Activated naive CD8-positive, alpha-beta T cell treated with anti-CD3 and anti-CD28 coated beads, Interleukin-2, amount 10 ng/mL, durations not matched to agents 7 days and 5 days (primary cell): ENCODE data around the gene RAB36. TPM values are rescaled to one million over a fixed set of nuclear protein-coding genes. Genes with fewer than 3 reads are reported as not detected.

ENCODE experiments used
- ATAC-seq: fragments of 150-1000 bp; cut with Tn5 transposase; one replicate; pipeline ENCODE4 v1.10.0; 2021; ENCODE audit warnings: low read depth, moderate library complexity
- POLR2A ChIA-PET: fragments of 350-600 bp; sonication (Branson Sonifier 250); formaldehyde crosslinking; loops from one replicate; lab custom pipeline; 2021; ENCODE audit warnings: antibody characterized with exemption; lab: Charles Lee
- DNase-seq: peaks from one replicate; pipeline ENCODE4 v3.0.0; 2021
- H3K27ac Mint-ChIP-seq: one replicate; pipeline ENCODE4 v1.8.0; 2022; ENCODE audit warnings: mild to moderate bottlenecking, mixed read lengths
- H3K27me3 Mint-ChIP-seq: one replicate; pipeline ENCODE4 v1.8.0; 2022; ENCODE audit warnings: mild to moderate bottlenecking, moderate library complexity, mixed read lengths
- H3K36me3 Mint-ChIP-seq: one replicate; pipeline ENCODE4 v1.8.0; 2021; ENCODE audit warnings: mild to moderate bottlenecking, mixed read lengths
- H3K4me1 Mint-ChIP-seq: one replicate; pipeline ENCODE4 v1.8.0; 2021; ENCODE audit warnings: mixed read lengths
- H3K4me3 Mint-ChIP-seq: one replicate; pipeline ENCODE4 v1.8.0; 2022; ENCODE audit warnings: mild to moderate bottlenecking, moderate library complexity, mixed read lengths
- H3K9me3 Mint-ChIP-seq: one replicate; pipeline ENCODE4 v1.8.0; 2021; ENCODE audit warnings: mixed read lengths
- total RNA-seq, 2 experiments: library from RNA; stranded (reverse); gene quantifications; one replicate each; pipeline ENCODE4 v1.2.3, GENCODE V29; 2021

RAB36 gene
- total RNA-seq, 2 experiments from 2014 or later: 0.68 to 1.3 TPM

GRCh38 chr22:23144432-23144831 lies 845 bp upstream of the RAB36 start:
- peak overlapping the region; percentile 78 for H3K4me3 Mint-ChIP-seq
- POLR2A ChIA-PET: interaction anchor here (0.6 to 1.4 kb wide), 7 partner anchors 9 to 1283 kb away, joined by 3 to 6 read pairs (median 3); partner anchors contain the start of gene ADORA2A
- no peak for DNase-seq
- H3K27ac Mint-ChIP-seq: no peak overlapping the region
- peaks cover 32% of the 10 kb centered on the region for H3K4me1 Mint-ChIP-seq
- no peaks in the 10 kb centered on the region for H3K9me3 Mint-ChIP-seq
- ATAC-seq: no peak
- peaks cover 2% of the 10 kb centered on the region for H3K36me3 Mint-ChIP-seq
- H3K27me3 Mint-ChIP-seq: no peaks in the 10 kb centered on the region

GRCh38 chr22:23145878-23146470 lies 697 bp downstream of the RAB36 start:
- Mint-ChIP-seq H3K27me3 (no peaks in the 10 kb centered on the region), H3K9me3 (no peaks in the 10 kb centered on the region), H3K27ac (no peak overlapping the region), H3K36me3 (peaks cover 2% of the 10 kb centered on the region), H3K4me3 (no peak overlapping the region), H3K4me1 (peaks cover 25% of the 10 kb centered on the region)
- POLR2A ChIA-PET: no interaction called here
- ATAC-seq (no peak), DNase-seq (no peak)

GRCh38 chr22:23146478-23147205 lies 1.4 kb downstream of the RAB36 start:
- Mint-ChIP-seq H3K9me3 (no peaks in the 10 kb centered on the region), H3K4me1 (peaks cover 21% of the 10 kb centered on the region), H3K27me3 (no peaks in the 10 kb centered on the region), H3K4me3 (no peak overlapping the region), H3K36me3 (peaks cover 2% of the 10 kb centered on the region), H3K27ac (no peak overlapping the region)
- POLR2A ChIA-PET: no interaction called here
- DNase-seq: no peak
- ATAC-seq: no peak

GRCh38 chr22:23147617-23148387 lies 2.5 kb downstream of the RAB36 start:
- Mint-ChIP-seq H3K36me3 (peaks cover 2% of the 10 kb centered on the region), H3K4me1 (peaks cover 12% of the 10 kb centered on the region), H3K9me3 (no peaks in the 10 kb centered on the region), H3K4me3 (no peak overlapping the region), H3K27me3 (no peaks in the 10 kb centered on the region), H3K27ac (no peak overlapping the region)
- POLR2A ChIA-PET: interaction anchor here (0.5 kb wide), 1 partner anchor 458 kb away, joined by 4 read pairs; no protein-coding TSS in a partner anchor
- ATAC-seq (no peak), DNase-seq (no peak)

- DNase-seq (no peak), ATAC-seq (no peak)
- Mint-ChIP-seq H3K27ac (peak overlapping the region; percentile 42), H3K9me3 (no peaks in the 10 kb centered on the region), H3K4me1 (peaks cover 18% of the 10 kb centered on the region), H3K4me3 (no peak overlapping the region), H3K36me3 (no peaks in the 10 kb centered on the region), H3K27me3 (no peaks in the 10 kb centered on the region)
- POLR2A ChIA-PET: no interaction called here
Measured at GRCh38 chr22:23149743-23150238, 4.5 kb downstream of the RAB36 start.

- no peak for DNase-seq
- ATAC-seq: no peak
- Mint-ChIP-seq H3K4me3 (no peak overlapping the region), H3K36me3 (no peaks in the 10 kb centered on the region), H3K4me1 (peaks cover 16% of the 10 kb centered on the region), H3K27ac (no peak overlapping the region), H3K27me3 (no peaks in the 10 kb centered on the region), H3K9me3 (no peaks in the 10 kb centered on the region)
- POLR2A ChIA-PET: no interaction called here
Measured at GRCh38 chr22:23150762-23151161, 5.5 kb downstream of the RAB36 start.

- ATAC-seq: no peak
- POLR2A ChIA-PET: no interaction called here
- no peaks in the 10 kb centered on the region for H3K9me3 Mint-ChIP-seq
Measured at GRCh38 chr22:23151827-23152226, 6.5 kb downstream of the RAB36 start.

DNA sequence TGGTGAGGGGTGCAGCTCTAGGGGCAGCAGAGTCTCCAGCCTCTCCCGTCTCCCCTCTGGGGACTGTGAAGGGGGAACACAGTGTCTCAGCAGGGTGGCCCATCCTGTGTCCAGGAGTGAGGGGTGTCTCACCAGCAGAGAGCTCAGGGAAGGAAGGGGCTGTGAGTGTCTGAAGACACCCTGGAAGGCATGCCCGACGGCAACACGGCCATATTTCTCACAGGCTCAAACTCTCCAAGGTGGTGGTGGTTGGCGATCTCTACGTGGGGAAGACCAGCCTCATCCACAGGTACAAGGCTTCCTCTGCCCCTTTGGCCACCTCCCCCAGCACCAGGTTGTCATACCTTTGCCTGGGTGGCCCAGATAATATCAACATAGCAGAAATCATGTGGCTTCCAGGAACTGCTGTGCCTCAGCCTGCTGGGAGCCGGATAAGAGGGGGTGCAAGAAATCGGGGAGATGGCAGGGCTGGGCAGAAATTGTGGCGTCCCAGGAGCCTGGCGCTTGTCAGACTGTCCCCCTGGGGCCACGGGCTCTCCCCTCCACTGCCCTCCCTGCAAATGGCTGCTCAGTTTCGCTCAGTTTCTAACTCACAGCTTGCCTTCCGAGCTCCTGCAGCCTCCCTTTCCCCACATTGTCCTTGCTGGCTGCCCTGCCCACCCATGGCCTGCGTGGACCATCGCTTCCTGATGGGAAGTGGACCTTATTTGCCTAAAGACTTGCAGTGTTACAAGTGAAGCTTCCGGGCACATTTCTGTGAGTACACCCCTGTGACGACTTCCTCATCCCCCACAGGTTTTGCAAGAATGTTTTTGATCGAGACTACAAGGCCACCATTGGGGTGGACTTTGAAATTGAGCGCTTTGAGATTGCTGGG lies 7.2 kb downstream of the RAB36 start:
- no peaks in the 10 kb centered on the region for H3K27me3 Mint-ChIP-seq
- peaks cover 16% of the 10 kb centered on the region for H3K4me1 Mint-ChIP-seq
- H3K27ac Mint-ChIP-seq: peak overlapping the region; percentile 77
- DNase-seq (no peak), ATAC-seq (peak; percentile 38)
- no peaks in the 10 kb centered on the region for H3K9me3 Mint-ChIP-seq
- no peaks in the 10 kb centered on the region for H3K36me3 Mint-ChIP-seq
- peak overlapping the region; percentile 30 for H3K4me3 Mint-ChIP-seq
- POLR2A ChIA-PET: interaction anchor here (0.8 to 1.8 kb wide), 3 partner anchors 8 to 11 kb away, joined by 4 to 6 read pairs (median 4); partner anchors contain the start of gene RSPH14

More at GRCh38 chr22:23151827-23152226, 6.5 kb downstream of the RAB36 start:
- Mint-ChIP-seq H3K4me1 (peaks cover 16% of the 10 kb centered on the region), H3K4me3 (no peak overlapping the region), H3K27me3 (no peaks in the 10 kb centered on the region), H3K36me3 (no peaks in the 10 kb centered on the region), H3K27ac (no peak overlapping the region)
- DNase-seq: no peak

DNA sequence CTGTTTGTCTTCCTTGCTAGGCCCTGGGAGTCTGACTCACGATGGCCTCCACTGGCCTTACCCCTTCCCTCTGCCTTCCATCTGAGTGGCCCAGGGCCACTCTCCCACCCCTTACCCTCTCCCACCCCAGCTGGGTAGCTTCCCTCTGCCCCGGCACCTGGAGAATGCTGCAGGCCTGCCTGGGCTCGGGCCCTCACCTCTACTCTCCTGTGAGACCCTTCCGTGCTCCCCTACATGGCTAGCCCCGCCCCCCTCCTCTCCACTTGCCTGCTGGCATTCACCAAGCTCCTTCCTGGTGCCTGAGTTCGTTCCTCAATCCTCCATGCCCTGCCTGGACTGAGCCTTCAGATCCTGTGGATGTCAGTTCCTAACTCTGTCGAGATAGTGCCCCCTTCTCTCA lies 8.7 kb downstream of the RAB36 start:
- H3K27ac Mint-ChIP-seq: peak overlapping the region; percentile 77
- H3K27me3 Mint-ChIP-seq: no peaks in the 10 kb centered on the region
- no peaks in the 10 kb centered on the region for H3K36me3 Mint-ChIP-seq
- H3K9me3 Mint-ChIP-seq: no peaks in the 10 kb centered on the region
- H3K4me3 Mint-ChIP-seq: no peak overlapping the region
- POLR2A ChIA-PET: interaction anchor here (0.9 to 1.8 kb wide), 3 partner anchors 10 to 12 kb away, joined by 3 to 6 read pairs (median 4); partner anchors contain the start of gene RSPH14
- peaks cover 15% of the 10 kb centered on the region for H3K4me1 Mint-ChIP-seq
- no peak for ATAC-seq
- no peak for DNase-seq

GRCh38 chr22:23154461-23154860 lies 9.2 kb downstream of the RAB36 start:
- no peak for ATAC-seq
- H3K36me3 Mint-ChIP-seq: no peaks in the 10 kb centered on the region
- no peak for DNase-seq
- H3K4me1 Mint-ChIP-seq: peaks cover 15% of the 10 kb centered on the region
- POLR2A ChIA-PET: interaction anchor here (0.9 to 1.8 kb wide), 2 partner anchors 10 to 13 kb away, joined by 3 to 6 read pairs; partner anchors contain the start of gene RSPH14
- no peak overlapping the region for H3K4me3 Mint-ChIP-seq
- H3K9me3 Mint-ChIP-seq: no peaks in the 10 kb centered on the region
- H3K27me3 Mint-ChIP-seq: no peaks in the 10 kb centered on the region
- H3K27ac Mint-ChIP-seq: no peak overlapping the region

DNA sequence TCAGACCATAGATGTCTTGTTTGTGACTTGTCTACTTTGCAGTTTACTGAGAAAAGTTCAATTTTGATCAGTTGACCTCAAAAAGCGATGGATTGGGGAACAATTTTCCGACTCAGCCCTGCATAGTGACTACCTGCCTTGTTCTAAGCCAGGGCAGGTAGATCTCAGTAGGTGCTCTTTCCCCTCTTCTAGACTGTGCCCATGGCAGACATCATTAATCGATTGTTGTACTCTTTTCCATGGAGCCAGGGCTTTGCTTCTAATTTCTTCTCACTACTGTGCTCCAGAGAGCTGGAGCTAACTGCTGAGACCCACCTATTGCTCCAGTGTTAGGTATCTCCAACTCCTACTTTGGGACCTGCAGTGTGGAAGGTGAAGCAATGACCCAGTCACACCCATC lies 9.9 kb downstream of the RAB36 start:
- DNase-seq (no peak), ATAC-seq (no peak)
- Mint-ChIP-seq H3K36me3 (no peaks in the 10 kb centered on the region), H3K27me3 (no peaks in the 10 kb centered on the region), H3K9me3 (no peaks in the 10 kb centered on the region), H3K4me1 (peaks cover 15% of the 10 kb centered on the region), H3K4me3 (no peak overlapping the region), H3K27ac (peak overlapping the region; percentile 61)
- POLR2A ChIA-PET: no interaction called here

DNA sequence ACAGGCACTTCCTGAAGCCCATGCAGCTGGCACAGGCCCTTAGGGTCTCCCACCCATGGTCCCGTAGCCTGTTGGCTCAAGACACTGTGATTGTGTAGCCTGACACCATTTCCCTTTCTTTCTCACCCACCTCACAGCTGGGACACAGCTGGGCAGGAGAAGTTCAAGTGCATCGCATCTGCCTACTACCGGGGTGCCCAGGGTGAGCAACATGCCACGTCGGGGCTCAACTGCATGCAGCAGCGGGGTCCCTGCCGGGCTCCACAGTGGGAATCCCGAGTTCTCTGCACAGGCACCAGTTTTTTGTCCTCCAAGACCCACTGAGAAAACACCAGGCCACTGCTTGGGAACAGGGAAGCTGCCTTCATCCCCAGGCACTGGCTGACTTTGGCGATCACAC lies 10.6 kb downstream of the RAB36 start:
- no peak overlapping the region for H3K4me3 Mint-ChIP-seq
- H3K9me3 Mint-ChIP-seq: no peaks in the 10 kb centered on the region
- no peak for DNase-seq
- POLR2A ChIA-PET: no interaction called here
- no peaks in the 10 kb centered on the region for H3K27me3 Mint-ChIP-seq
- H3K4me1 Mint-ChIP-seq: peaks cover 15% of the 10 kb centered on the region
- no peak overlapping the region for H3K27ac Mint-ChIP-seq
- no peak for ATAC-seq
- H3K36me3 Mint-ChIP-seq: no peaks in the 10 kb centered on the region
